D721Med (cell line): ENCODE results near the gene PCDH8.

Source experiments
- DNase-seq: peaks from one replicate; pipeline ENCODE4 v3.0.0; 2011; ENCODE audit warnings: low spot score; ENCODE audit not compliant: insufficient read length
- FAIRE-seq: peaks from 2 replicates; lab custom pipeline; 2011; peaks lifted over from hg19 to GRCh38; lab: Jason Lieb, UNC
- CTCF ChIP-seq: IDR thresholded peaks from 2 replicates; pipeline ENCODE4 v1.5.1; 2012; ENCODE audit warnings: mild to moderate bottlenecking, control low read depth; ENCODE audit not compliant: insufficient read depth; ENCODE audit errors: missing control alignments

PCDH8 gene

GRCh38 chr13:52848455-52849195 lies at the start of gene PCDH8:
Gene PCDH8 (minus strand): TSS chr13:52848640. CDS start chr13:52848436, 204 bp downstream.
- DNase-seq (peak; percentile 47), FAIRE-seq (no peak)
- no peak for TF ChIP-seq CTCF

GRCh38 chr13:52896827-52897659 lies 48.6 kb upstream of the PCDH8 start:
- DNase-seq (no peak), FAIRE-seq (no peak)
- peak; percentile 69 for TF ChIP-seq CTCF

- DNase-seq: no peak
- no peak for FAIRE-seq
- no peak for TF ChIP-seq CTCF
Measured at GRCh38 chr13:52894413-52894812, 46.0 kb upstream of the PCDH8 start.

- DNase-seq: no peak
- FAIRE-seq: no peak
- TF ChIP-seq CTCF: no peak
Measured at GRCh38 chr13:52892925-52893324, 44.5 kb upstream of the PCDH8 start.

GRCh38 chr13:52891706-52892105 lies 43.3 kb upstream of the PCDH8 start:
- FAIRE-seq (no peak), DNase-seq (no peak)
- TF ChIP-seq CTCF: no peak

- DNase-seq (no peak), FAIRE-seq (no peak)
- no peak for TF ChIP-seq CTCF
Measured at GRCh38 chr13:52887165-52887564, 38.7 kb upstream of the PCDH8 start.
